Neural cell (in vitro differentiated cells): ENCODE measurements around the gene TUBD1. TPM values are rescaled to one million over a fixed set of nuclear protein-coding genes. Genes with fewer than 3 reads are reported as not detected.
"Not testable (repeated sequence)": the region's sequence is repeated elsewhere in the genome, so short reads cannot be mapped to it uniquely, and the experiment has no call there.

Experiments used
- H2AFZ ChIP-seq: fragments of 200-600, 300-800 bp; sonication (generic), shearing (Covaris generic); 2 replicates; pipeline ENCODE4 v1.6.0; 2014; ENCODE audit warnings: low read depth, mild to moderate bottlenecking, antibody characterized with exemption, low read length, moderate library complexity
- H3F3A ChIP-seq: fragments of 200-600 bp; shearing (Covaris generic); 2 replicates; pipeline ENCODE4 v1.6.1; 2016; ENCODE audit warnings: mild to moderate bottlenecking, moderate library complexity, mixed read lengths, antibody characterized with exemption, low read length; ENCODE audit not compliant: insufficient read depth, poor library complexity, severe bottlenecking
- H3K27ac ChIP-seq: fragments of 200-600, 300-800 bp; sonication (generic), shearing (Covaris generic); 2 replicates; pipeline ENCODE4 v1.5.1; 2014; ENCODE audit warnings: mild to moderate bottlenecking, low read length, moderate library complexity
- H3K27me3 ChIP-seq: fragments of 300-800, 200-600 bp; sonication (generic), shearing (Covaris generic); 2 replicates; pipeline ENCODE4 v1.6.0; 2014; ENCODE audit warnings: mild to moderate bottlenecking, low read depth, low read length, moderate library complexity; ENCODE audit not compliant: insufficient read depth
- H3K36me3 ChIP-seq: fragments of 300-800, 200-600 bp; sonication (generic), shearing (Covaris generic); 2 replicates; pipeline ENCODE4 v1.5.1; 2014; ENCODE audit warnings: mild to moderate bottlenecking, antibody characterized with exemption, low read length, moderate library complexity; ENCODE audit not compliant: insufficient read depth
- H3K4me2 ChIP-seq: fragments of 300-800, 200-600 bp; sonication (generic), shearing (Covaris generic); 2 replicates; pipeline ENCODE4 v1.6.0; 2014; ENCODE audit warnings: mild to moderate bottlenecking, low read length
- H3K4me3 ChIP-seq: fragments of 300-800, 200-600 bp; sonication (generic), shearing (Covaris generic); 2 replicates; pipeline ENCODE4 v1.5.1; 2014; ENCODE audit warnings: mild to moderate bottlenecking, low read length, moderate library complexity
- H3K79me2 ChIP-seq: fragments of 200-600 bp; shearing (Covaris generic); replicated peaks from 2 replicates; pipeline ENCODE4 v1.6.0; 2014; ENCODE audit warnings: mild to moderate bottlenecking, low read length, moderate library complexity; ENCODE audit not compliant: insufficient read depth
- H3K9ac ChIP-seq: fragments of 300-800, 200-600 bp; sonication (generic), shearing (Covaris generic); 2 replicates; pipeline ENCODE4 v1.6.1; 2016; ENCODE audit warnings: mild to moderate bottlenecking, low read length, mixed read lengths
- H3K9me2 ChIP-seq: fragments of 200-600 bp; shearing (Covaris generic); 2 replicates; pipeline ENCODE4 v1.6.1; 2016; ENCODE audit warnings: mild to moderate bottlenecking, low read length, mixed read lengths; ENCODE audit not compliant: insufficient read depth
- H3K9me3 ChIP-seq: fragments of 200-600, 300-800 bp; sonication (generic), shearing (Covaris generic); 2 replicates; pipeline ENCODE4 v1.6.1; 2016; ENCODE audit warnings: mild to moderate bottlenecking, mixed run types, low read length, moderate library complexity, mixed read lengths
- H4K20me1 ChIP-seq: fragments of 200-600 bp; shearing (Covaris generic); 2 replicates; pipeline ENCODE4 v1.6.1; 2016; ENCODE audit warnings: mild to moderate bottlenecking, mixed run types; ENCODE audit not compliant: insufficient read depth
- CTCF ChIP-seq: fragments of 450-650 bp; IDR thresholded peaks from 2 replicates; pipeline ENCODE4 v1.5.1; 2014; ENCODE audit warnings: antibody characterized with exemption, mild to moderate bottlenecking, moderate library complexity; ENCODE audit not compliant: poor library complexity, severe bottlenecking
- EP300 ChIP-seq: fragments of 450-650 bp; conservative IDR thresholded peaks from 2 replicates; pipeline ENCODE4 v1.6.1; 2014; ENCODE audit warnings: antibody characterized with exemption, mild to moderate bottlenecking, moderate library complexity; ENCODE audit not compliant: poor library complexity, severe bottlenecking
- EZH2 ChIP-seq: fragments of 200-600, 300-800 bp; shearing (Covaris generic), sonication (generic); IDR thresholded peaks from 2 replicates; pipeline ENCODE4 v1.6.1; 2014; ENCODE audit warnings: antibody characterized with exemption, low read length, borderline replicate concordance, mild to moderate bottlenecking; ENCODE audit not compliant: insufficient read depth, poor library complexity, severe bottlenecking
- MXI1 ChIP-seq: fragments of 450-650 bp; conservative IDR thresholded peaks from 2 replicates; pipeline ENCODE4 v1.6.1; 2014; ENCODE audit warnings: antibody characterized with exemption, mild to moderate bottlenecking; ENCODE audit not compliant: poor library complexity, severe bottlenecking
- POLR2AphosphoS5 ChIP-seq: IDR thresholded peaks from 2 replicates; pipeline ENCODE4 v1.6.1; 2012
- RAD21 ChIP-seq: fragments of 450-650 bp; conservative IDR thresholded peaks from 2 replicates; pipeline ENCODE4 v1.6.1; 2014; ENCODE audit warnings: antibody characterized with exemption, mild to moderate bottlenecking, moderate library complexity
- REST ChIP-seq: IDR thresholded peaks from 2 replicates; pipeline ENCODE4 v1.6.1; 2012; ENCODE audit warnings: borderline replicate concordance
- TAF1 ChIP-seq: IDR thresholded peaks from 2 replicates; pipeline ENCODE4 v1.6.1; 2012; ENCODE audit warnings: low read depth
- polyA plus RNA-seq: library from polyadenylated mRNA; depleted of rRNA; stranded (reverse); fragments of >200 nt; gene quantifications from 2 replicates; pipeline ENCODE4 v1.2.3, GENCODE V29; 2014

Gene TUBD1
- polyA plus RNA-seq, 1 donor from 2014 or later, result 12.3 TPM

GRCh38 chr17:59852847-59853167, 39.9 kb downstream of the TUBD1 start:
- not testable (repeated sequence) for H3K9me2 ChIP-seq, H2AFZ ChIP-seq, H3K9ac ChIP-seq, H3K79me2 ChIP-seq, H3K27ac ChIP-seq, H3K27me3 ChIP-seq, H3K36me3 ChIP-seq, H3K9me3 ChIP-seq, H4K20me1 ChIP-seq, H3F3A ChIP-seq, H3K4me2 ChIP-seq, H3K4me3 ChIP-seq

GRCh38 chr17:59851439-59852375, 41.0 kb downstream of the TUBD1 start:
- H3K9ac ChIP-seq, result no peak overlapping the region
- H3K4me2 ChIP-seq, result no peak overlapping the region
- H3K9me2 ChIP-seq, result no peaks in the 10 kb centered on the region
- no peaks in the 10 kb centered on the region for H3K9me3 ChIP-seq
- H3F3A ChIP-seq, result no peaks in the 10 kb centered on the region
- no peaks in the 10 kb centered on the region for H3K36me3 ChIP-seq
- H3K79me2 ChIP-seq, result no peaks in the 10 kb centered on the region
- H3K27me3 ChIP-seq, result no peaks in the 10 kb centered on the region
- TF ChIP-seq RAD21 (no peak), POLR2AphosphoS5 (no peak), CTCF (no peak), EP300 (no peak), REST (no peak), MXI1 (no peak), TAF1 (no peak), EZH2 (no peak)
- no peak overlapping the region for H3K4me3 ChIP-seq
- H2AFZ ChIP-seq, result no peak overlapping the region
- no peak overlapping the region for H3K27ac ChIP-seq
- no peaks in the 10 kb centered on the region for H4K20me1 ChIP-seq

- not testable (repeated sequence) for H3K4me2 ChIP-seq, H3K9ac ChIP-seq, H2AFZ ChIP-seq, H3F3A ChIP-seq, H4K20me1 ChIP-seq, H3K9me2 ChIP-seq, H3K79me2 ChIP-seq, H3K27ac ChIP-seq, H3K36me3 ChIP-seq, H3K9me3 ChIP-seq, H3K4me3 ChIP-seq, H3K27me3 ChIP-seq
Measured at GRCh38 chr17:59850311-59850710, 42.4 kb downstream of the TUBD1 start.
